ENCODE results near the gene CCDC148.

DNA sequence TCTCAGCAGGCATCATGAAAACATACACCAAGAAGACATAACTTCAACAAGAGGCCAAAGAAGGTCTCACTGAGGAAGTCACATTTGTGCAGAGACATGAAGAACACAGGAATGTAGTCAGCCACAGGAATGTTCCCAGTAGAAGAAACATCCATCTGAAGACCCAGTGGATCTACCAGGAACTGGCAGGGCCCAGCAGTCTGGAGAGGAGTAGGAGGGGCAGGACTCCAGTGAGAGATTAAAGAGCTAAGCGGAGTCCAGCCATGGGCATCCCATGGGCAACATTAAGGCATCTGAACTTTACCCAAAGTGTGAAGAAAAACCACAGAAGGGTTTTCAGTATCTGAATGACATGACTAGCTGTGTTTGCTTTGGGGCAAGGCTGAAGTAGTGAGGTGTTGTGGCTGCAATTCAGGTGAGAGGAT lies 251.8 kb downstream of the CCDC148 start:
- no peak for TF ChIP-seq EZH2 (IDR thresholded peaks at IDR 0.05)
- TF ChIP-seq, protein P1, sequence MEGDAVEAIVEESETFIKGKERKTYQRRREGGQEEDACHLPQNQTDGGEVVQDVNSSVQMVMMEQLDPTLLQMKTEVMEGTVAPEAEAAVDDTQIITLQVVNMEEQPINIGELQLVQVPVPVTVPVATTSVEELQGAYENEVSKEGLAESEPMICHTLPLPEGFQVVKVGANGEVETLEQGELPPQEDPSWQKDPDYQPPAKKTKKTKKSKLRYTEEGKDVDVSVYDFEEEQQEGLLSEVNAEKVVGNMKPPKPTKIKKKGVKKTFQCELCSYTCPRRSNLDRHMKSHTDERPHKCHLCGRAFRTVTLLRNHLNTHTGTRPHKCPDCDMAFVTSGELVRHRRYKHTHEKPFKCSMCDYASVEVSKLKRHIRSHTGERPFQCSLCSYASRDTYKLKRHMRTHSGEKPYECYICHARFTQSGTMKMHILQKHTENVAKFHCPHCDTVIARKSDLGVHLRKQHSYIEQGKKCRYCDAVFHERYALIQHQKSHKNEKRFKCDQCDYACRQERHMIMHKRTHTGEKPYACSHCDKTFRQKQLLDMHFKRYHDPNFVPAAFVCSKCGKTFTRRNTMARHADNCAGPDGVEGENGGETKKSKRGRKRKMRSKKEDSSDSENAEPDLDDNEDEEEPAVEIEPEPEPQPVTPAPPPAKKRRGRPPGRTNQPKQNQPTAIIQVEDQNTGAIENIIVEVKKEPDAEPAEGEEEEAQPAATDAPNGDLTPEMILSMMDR (IDR thresholded peaks at IDR 0.05): no peak

All from neural progenitor cell (in vitro differentiated cells).